Embryonic facial prominence (tissue), 1 donor: ENCODE results near the gene CATSPERZ.
"Not testable (repeated sequence)": the region's sequence is repeated elsewhere in the genome, so short reads cannot be mapped to it uniquely, and the experiment has no call there.

Experiments
- DNase-seq: peaks from one replicate; pipeline ENCODE4 v3.0.0-alpha.2; 2016; ENCODE audit errors: extremely low spot score

The CATSPERZ gene

GRCh38 chr11:64303109-64304031 lies 3.2 kb downstream of the CATSPERZ start:
- no peak for DNase-seq

- DNase-seq = no peak
Measured at GRCh38 chr11:64304032-64304315, 3.8 kb downstream of the CATSPERZ start.

GRCh38 chr11:64304316-64305072 lies 4.3 kb downstream of the CATSPERZ start:
- DNase-seq = no peak

GRCh38 chr11:64305075-64305690 lies 5.0 kb downstream of the CATSPERZ start, which contains the start of gene ESRRA:
Gene ESRRA, plus strand, starts transcription at chr11:64305524. Its CDS starts 1,656 bp downstream, at chr11:64307180.
- DNase-seq = peak; percentile 97

GRCh38 chr11:64305691-64306562 lies 5.8 kb downstream of the CATSPERZ start:
- DNase-seq = no peak

- DNase-seq = no peak
Measured at GRCh38 chr11:64306563-64306875, 6.4 kb downstream of the CATSPERZ start.

- DNase-seq = no peak
Measured at GRCh38 chr11:64306876-64307622, 6.9 kb downstream of the CATSPERZ start.

- DNase-seq = not testable (repeated sequence)
Measured at GRCh38 chr11:64307795-64308194, 7.6 kb downstream of the CATSPERZ start.

GRCh38 chr11:64312947-64313346 lies 12.8 kb downstream of the CATSPERZ start:
- no peak for DNase-seq

- no peak for DNase-seq
Measured at GRCh38 chr11:64313491-64314145, 13.5 kb downstream of the CATSPERZ start.

- no peak for DNase-seq
Measured at GRCh38 chr11:64314146-64314804, 14.1 kb downstream of the CATSPERZ start.

GRCh38 chr11:64314805-64315561 lies 14.8 kb downstream of the CATSPERZ start:
- DNase-seq = no peak

GRCh38 chr11:64315667-64316526 lies 15.7 kb downstream of the CATSPERZ start:
- not testable (repeated sequence) for DNase-seq

GRCh38 chr11:64316672-64317324 lies 16.6 kb downstream of the CATSPERZ start:
- no peak for DNase-seq

- peak; percentile 96 for DNase-seq
Measured at GRCh38 chr11:64317325-64317960, 17.3 kb downstream of the CATSPERZ start, which contains the start of gene TRMT112. Gene TRMT112, minus strand, starts transcription at chr11:64317559. Its CDS starts 33 bp downstream, at chr11:64317526.

- DNase-seq = peak; percentile 93
Measured at GRCh38 chr11:64317961-64318765, 18.0 kb downstream of the CATSPERZ start, which contains the start of gene PRDX5. Gene PRDX5, plus strand, starts transcription at chr11:64318121. Its CDS starts 95 bp downstream, at chr11:64318216.
